DOHH2 (cell line): Measurements from ENCODE around the gene TRIP11.

Source experiments
- H3F3A ChIP-seq: fragments of 200-600 bp; sonication (generic), shearing (Covaris generic); 2 replicates; pipeline ENCODE4 v1.6.0; 2016; ENCODE audit warnings: antibody characterized with exemption, mild to moderate bottlenecking; ENCODE audit not compliant: control insufficient read depth, insufficient read depth
- H3K27ac ChIP-seq: fragments of 200-600 bp; sonication (generic); 2 replicates; pipeline ENCODE4 v1.5.1; 2014; ENCODE audit warnings: low read depth, mild to moderate bottlenecking, low read length, moderate library complexity
- H3K27me3 ChIP-seq: fragments of 200-600 bp; sonication (generic); 2 replicates; pipeline ENCODE4 v1.6.1; 2014; ENCODE audit warnings: mild to moderate bottlenecking, low read length, mixed read lengths; ENCODE audit not compliant: control insufficient read depth
- H3K36me3 ChIP-seq: fragments of 200-600 bp; sonication (generic); 2 replicates; pipeline ENCODE4 v1.6.1; 2014; ENCODE audit warnings: mild to moderate bottlenecking, low read length, moderate library complexity, mixed read lengths; ENCODE audit not compliant: control insufficient read depth
- H3K4me1 ChIP-seq: fragments of 200-600 bp; sonication (generic); 2 replicates; pipeline ENCODE4 v1.6.1; 2014; ENCODE audit warnings: mild to moderate bottlenecking, low read length, mixed read lengths; ENCODE audit not compliant: control insufficient read depth
- H3K4me2 ChIP-seq: fragments of 200-600 bp; sonication (generic); 2 replicates; pipeline ENCODE4 v1.6.0; 2014; ENCODE audit warnings: mild to moderate bottlenecking, low read length, moderate library complexity
- H3K4me3 ChIP-seq: fragments of 200-600 bp; sonication (generic); 2 replicates; pipeline ENCODE4 v1.5.1; 2014; ENCODE audit warnings: mild to moderate bottlenecking, low read length, mixed read lengths
- H3K79me2 ChIP-seq: fragments of 200-600 bp; sonication (generic); 2 replicates; pipeline ENCODE4 v1.6.1; 2014; ENCODE audit warnings: mild to moderate bottlenecking, low read length, mixed read lengths; ENCODE audit not compliant: control insufficient read depth
- H3K9me2 ChIP-seq: fragments of 200-600 bp; sonication (generic); replicated peaks from 2 replicates; pipeline ENCODE4 v1.6.1; 2014; ENCODE audit warnings: mild to moderate bottlenecking, low read length, mixed read lengths; ENCODE audit not compliant: control insufficient read depth
- H3K9me3 ChIP-seq: fragments of 200-600 bp; sonication (generic); 2 replicates; pipeline ENCODE4 v1.6.1; 2014; ENCODE audit warnings: antibody characterized with exemption, low read length, mixed read lengths; ENCODE audit not compliant: control insufficient read depth, insufficient read depth
- H4K20me1 ChIP-seq: fragments of 200-600 bp; sonication (generic); 2 replicates; pipeline ENCODE4 v1.6.0; 2014; ENCODE audit warnings: low read depth, mild to moderate bottlenecking, antibody characterized with exemption, low read length, moderate library complexity; ENCODE audit not compliant: control insufficient read depth, insufficient read depth
- EZH2phosphoT487 ChIP-seq: fragments of 200-600 bp; sonication (generic); IDR thresholded peaks from 2 replicates; pipeline ENCODE4 v1.6.1; 2017; ENCODE audit warnings: borderline replicate concordance, mild to moderate bottlenecking, antibody characterized with exemption, low read length, moderate library complexity, mixed read lengths
- TF ChIP-seq, protein P1 (sequence below): fragments of 200-600 bp; sonication (generic); IDR thresholded peaks from one replicate; pipeline ENCODE4 v1.5.1; 2014; ENCODE audit warnings: antibody characterized with exemption, mild to moderate bottlenecking, low read depth, low read length; ENCODE audit not compliant: poor library complexity, severe bottlenecking

Gene TRIP11

GRCh38 chr14:91931478-91932088, 108.3 kb downstream of the TRIP11 start:
- Histone ChIP-seq H3K9me2 (no peaks in the 10 kb centered on the region), H3K27me3 (no peaks in the 10 kb centered on the region), H3K4me3 (no peak overlapping the region), H3K9me3 (no peaks in the 10 kb centered on the region), H3K4me1 (no peaks in the 10 kb centered on the region), H3K79me2 (no peaks in the 10 kb centered on the region), H4K20me1 (no peaks in the 10 kb centered on the region), H3K36me3 (no peaks in the 10 kb centered on the region), H3F3A (no peaks in the 10 kb centered on the region), H3K4me2 (no peak overlapping the region), H3K27ac (no peak overlapping the region)
- TF ChIP-seq, protein P1, sequence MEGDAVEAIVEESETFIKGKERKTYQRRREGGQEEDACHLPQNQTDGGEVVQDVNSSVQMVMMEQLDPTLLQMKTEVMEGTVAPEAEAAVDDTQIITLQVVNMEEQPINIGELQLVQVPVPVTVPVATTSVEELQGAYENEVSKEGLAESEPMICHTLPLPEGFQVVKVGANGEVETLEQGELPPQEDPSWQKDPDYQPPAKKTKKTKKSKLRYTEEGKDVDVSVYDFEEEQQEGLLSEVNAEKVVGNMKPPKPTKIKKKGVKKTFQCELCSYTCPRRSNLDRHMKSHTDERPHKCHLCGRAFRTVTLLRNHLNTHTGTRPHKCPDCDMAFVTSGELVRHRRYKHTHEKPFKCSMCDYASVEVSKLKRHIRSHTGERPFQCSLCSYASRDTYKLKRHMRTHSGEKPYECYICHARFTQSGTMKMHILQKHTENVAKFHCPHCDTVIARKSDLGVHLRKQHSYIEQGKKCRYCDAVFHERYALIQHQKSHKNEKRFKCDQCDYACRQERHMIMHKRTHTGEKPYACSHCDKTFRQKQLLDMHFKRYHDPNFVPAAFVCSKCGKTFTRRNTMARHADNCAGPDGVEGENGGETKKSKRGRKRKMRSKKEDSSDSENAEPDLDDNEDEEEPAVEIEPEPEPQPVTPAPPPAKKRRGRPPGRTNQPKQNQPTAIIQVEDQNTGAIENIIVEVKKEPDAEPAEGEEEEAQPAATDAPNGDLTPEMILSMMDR: no peak
- no peak for TF ChIP-seq EZH2phosphoT487

- no peak overlapping the region for H3K4me3 ChIP-seq
- H3K4me1 ChIP-seq: no peaks in the 10 kb centered on the region
- H3K9me2 ChIP-seq: no peaks in the 10 kb centered on the region
- H3F3A ChIP-seq: no peaks in the 10 kb centered on the region
- no peaks in the 10 kb centered on the region for H3K36me3 ChIP-seq
- no peak overlapping the region for H3K4me2 ChIP-seq
- H3K27me3 ChIP-seq: no peaks in the 10 kb centered on the region
- no peaks in the 10 kb centered on the region for H4K20me1 ChIP-seq
- H3K79me2 ChIP-seq: no peaks in the 10 kb centered on the region
- H3K9me3 ChIP-seq: no peaks in the 10 kb centered on the region
- TF ChIP-seq, protein P1: no peak
- no peak for TF ChIP-seq EZH2phosphoT487
- H3K27ac ChIP-seq: no peak overlapping the region
Measured at GRCh38 chr14:91929700-91930099, 110.2 kb downstream of the TRIP11 start.

GRCh38 chr14:91927800-91928199, 112.1 kb downstream of the TRIP11 start:
- Histone ChIP-seq H3K9me2 (no peaks in the 10 kb centered on the region), H3K36me3 (no peaks in the 10 kb centered on the region), H3K79me2 (no peaks in the 10 kb centered on the region), H3K4me3 (no peak overlapping the region), H3K27ac (no peak overlapping the region), H3K4me1 (no peaks in the 10 kb centered on the region), H3K4me2 (no peak overlapping the region), H3F3A (no peaks in the 10 kb centered on the region), H3K9me3 (no peaks in the 10 kb centered on the region), H3K27me3 (no peaks in the 10 kb centered on the region), H4K20me1 (no peaks in the 10 kb centered on the region)
- TF ChIP-seq EZH2phosphoT487: no peak
- TF ChIP-seq, protein P1: no peak

GRCh38 chr14:91927191-91927590, 112.7 kb downstream of the TRIP11 start:
- Histone ChIP-seq H3K4me3 (no peak overlapping the region), H3K9me2 (no peaks in the 10 kb centered on the region), H3F3A (no peaks in the 10 kb centered on the region), H3K9me3 (no peaks in the 10 kb centered on the region), H3K4me1 (no peaks in the 10 kb centered on the region), H3K36me3 (no peaks in the 10 kb centered on the region), H3K27ac (no peak overlapping the region), H3K79me2 (no peaks in the 10 kb centered on the region), H3K27me3 (no peaks in the 10 kb centered on the region), H4K20me1 (no peaks in the 10 kb centered on the region), H3K4me2 (no peak overlapping the region)
- TF ChIP-seq EZH2phosphoT487: no peak
- TF ChIP-seq, protein P1: no peak
